Glutamatergic neuron (in vitro differentiated cells): ENCODE results near the gene CRHR1. TPM values are rescaled to one million over a fixed set of nuclear protein-coding genes. Genes with fewer than 3 reads are reported as not detected.

ENCODE experiments used
- DNase-seq: peaks from one replicate; pipeline ENCODE4 v3.0.0; 2022
- H3K27ac Mint-ChIP-seq: one replicate; pipeline ENCODE4 v1.8.0; 2020; ENCODE audit warnings: mild to moderate bottlenecking, mixed read lengths, inconsistent platforms; ENCODE audit not compliant: unreplicated experiment
- H3K27me3 Mint-ChIP-seq: one replicate; pipeline ENCODE4 v1.8.0; 2020; ENCODE audit warnings: mild to moderate bottlenecking, moderate library complexity, mixed read lengths, inconsistent platforms; ENCODE audit not compliant: unreplicated experiment
- H3K36me3 Mint-ChIP-seq: one replicate; pipeline ENCODE4 v1.8.0; 2020; ENCODE audit warnings: mild to moderate bottlenecking, mixed read lengths, inconsistent platforms; ENCODE audit not compliant: unreplicated experiment
- H3K4me1 Mint-ChIP-seq: one replicate; pipeline ENCODE4 v1.8.0; 2020; ENCODE audit warnings: mild to moderate bottlenecking, low read depth, mixed read lengths, inconsistent platforms; ENCODE audit not compliant: unreplicated experiment
- H3K4me3 Mint-ChIP-seq: one replicate; pipeline ENCODE4 v1.8.0; 2020; ENCODE audit warnings: mild to moderate bottlenecking, mixed read lengths, inconsistent platforms; ENCODE audit not compliant: unreplicated experiment
- H3K9me3 Mint-ChIP-seq: one replicate; pipeline ENCODE4 v1.8.0; 2020; ENCODE audit warnings: mild to moderate bottlenecking, moderate library complexity, mixed read lengths, inconsistent platforms; ENCODE audit not compliant: unreplicated experiment
- total RNA-seq: library from RNA; stranded (reverse); fragmentation: NEBNext Ultra II Directional; extraction: Animal tissue kit (Norgen Biotek cat#: 25700); gene quantifications from one replicate; pipeline ENCODE4 v1.2.1, GENCODE V29; 2021; ENCODE audit not compliant: unreplicated experiment
- TF ChIP-seq, protein P1 (sequence below): fragments of 200-600 bp; sonication (generic); IDR thresholded peaks from one replicate; pipeline ENCODE4 v1.5.0; 2021; ENCODE audit not compliant: partially characterized antibody, unreplicated experiment

CRHR1 gene
- total RNA-seq, 1 donor from 2014 or later, result 0.71 TPM

DNA sequence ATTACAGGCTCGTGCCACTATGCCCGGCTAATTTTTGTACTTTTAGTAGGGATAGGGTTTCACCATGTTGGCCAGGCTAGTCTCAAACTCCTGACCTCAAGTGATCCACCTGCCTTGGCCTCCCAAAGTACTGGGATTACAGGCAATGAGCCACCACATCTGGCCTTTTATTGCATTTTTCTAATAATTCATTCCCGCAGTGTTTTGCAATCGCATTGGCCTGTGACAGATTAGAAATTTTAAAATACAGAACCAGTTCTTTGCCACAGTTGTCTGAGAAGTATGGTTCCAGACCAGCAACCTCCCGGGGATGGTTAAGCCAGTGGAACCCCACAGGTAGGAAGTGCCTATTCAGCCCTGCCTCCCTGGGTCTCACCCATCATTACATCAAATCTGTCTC is 3.2 kb upstream of the CRHR1 start:
- peaks cover 9% of the 10 kb centered on the region for H3K9me3 Mint-ChIP-seq
- no peaks in the 10 kb centered on the region for H3K36me3 Mint-ChIP-seq
- H3K27ac Mint-ChIP-seq, result no peak overlapping the region
- H3K27me3 Mint-ChIP-seq, result peaks cover 16% of the 10 kb centered on the region
- H3K4me3 Mint-ChIP-seq, result no peak overlapping the region
- TF ChIP-seq, protein P1, sequence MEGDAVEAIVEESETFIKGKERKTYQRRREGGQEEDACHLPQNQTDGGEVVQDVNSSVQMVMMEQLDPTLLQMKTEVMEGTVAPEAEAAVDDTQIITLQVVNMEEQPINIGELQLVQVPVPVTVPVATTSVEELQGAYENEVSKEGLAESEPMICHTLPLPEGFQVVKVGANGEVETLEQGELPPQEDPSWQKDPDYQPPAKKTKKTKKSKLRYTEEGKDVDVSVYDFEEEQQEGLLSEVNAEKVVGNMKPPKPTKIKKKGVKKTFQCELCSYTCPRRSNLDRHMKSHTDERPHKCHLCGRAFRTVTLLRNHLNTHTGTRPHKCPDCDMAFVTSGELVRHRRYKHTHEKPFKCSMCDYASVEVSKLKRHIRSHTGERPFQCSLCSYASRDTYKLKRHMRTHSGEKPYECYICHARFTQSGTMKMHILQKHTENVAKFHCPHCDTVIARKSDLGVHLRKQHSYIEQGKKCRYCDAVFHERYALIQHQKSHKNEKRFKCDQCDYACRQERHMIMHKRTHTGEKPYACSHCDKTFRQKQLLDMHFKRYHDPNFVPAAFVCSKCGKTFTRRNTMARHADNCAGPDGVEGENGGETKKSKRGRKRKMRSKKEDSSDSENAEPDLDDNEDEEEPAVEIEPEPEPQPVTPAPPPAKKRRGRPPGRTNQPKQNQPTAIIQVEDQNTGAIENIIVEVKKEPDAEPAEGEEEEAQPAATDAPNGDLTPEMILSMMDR, result no peak
- peaks cover 2% of the 10 kb centered on the region for H3K4me1 Mint-ChIP-seq
- no peak for DNase-seq

DNA sequence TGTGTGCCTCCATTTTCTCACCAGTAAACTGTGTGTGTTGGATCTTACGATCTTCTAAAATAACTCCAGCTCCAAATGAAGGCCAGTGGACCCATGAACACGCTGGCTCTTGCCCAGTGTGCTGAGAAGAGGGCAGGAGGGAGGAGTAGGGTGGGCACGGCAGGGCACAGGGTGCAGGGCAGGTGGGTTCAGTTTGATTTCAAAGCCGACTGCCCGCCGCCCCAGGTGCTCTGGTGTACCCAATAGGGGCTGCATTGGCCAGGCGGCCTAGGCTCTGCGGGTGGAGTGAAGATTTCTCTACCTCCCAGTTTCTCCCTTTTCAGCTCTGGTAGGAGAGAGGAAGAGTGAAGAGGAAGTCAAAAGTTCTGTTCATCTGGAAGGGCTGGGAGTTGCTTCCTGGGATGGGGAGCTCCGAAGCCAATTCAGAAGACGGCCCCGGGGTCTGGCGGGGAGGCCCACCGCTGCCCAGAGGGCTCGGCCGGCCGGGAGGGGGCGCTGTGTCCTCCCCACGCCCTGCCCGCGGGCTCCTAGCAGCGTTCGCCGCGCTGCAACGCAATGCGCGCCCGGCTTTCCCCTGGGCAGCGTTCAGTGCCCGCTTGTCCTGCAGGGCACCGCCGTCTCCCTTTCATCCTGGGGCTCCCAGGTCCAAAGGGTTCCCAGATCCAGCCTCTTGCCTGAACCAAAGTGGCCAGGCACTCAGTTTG is 1.1 kb upstream of the CRHR1 start:
- Mint-ChIP-seq H3K27ac (no peak overlapping the region), H3K4me1 (peaks cover 6% of the 10 kb centered on the region), H3K36me3 (no peaks in the 10 kb centered on the region), H3K9me3 (peaks cover 6% of the 10 kb centered on the region), H3K4me3 (peak overlapping the region; percentile 86), H3K27me3 (peaks cover 13% of the 10 kb centered on the region)
- TF ChIP-seq, protein P1, result peak; percentile 90
- DNase-seq, result peak; percentile 87

DNA sequence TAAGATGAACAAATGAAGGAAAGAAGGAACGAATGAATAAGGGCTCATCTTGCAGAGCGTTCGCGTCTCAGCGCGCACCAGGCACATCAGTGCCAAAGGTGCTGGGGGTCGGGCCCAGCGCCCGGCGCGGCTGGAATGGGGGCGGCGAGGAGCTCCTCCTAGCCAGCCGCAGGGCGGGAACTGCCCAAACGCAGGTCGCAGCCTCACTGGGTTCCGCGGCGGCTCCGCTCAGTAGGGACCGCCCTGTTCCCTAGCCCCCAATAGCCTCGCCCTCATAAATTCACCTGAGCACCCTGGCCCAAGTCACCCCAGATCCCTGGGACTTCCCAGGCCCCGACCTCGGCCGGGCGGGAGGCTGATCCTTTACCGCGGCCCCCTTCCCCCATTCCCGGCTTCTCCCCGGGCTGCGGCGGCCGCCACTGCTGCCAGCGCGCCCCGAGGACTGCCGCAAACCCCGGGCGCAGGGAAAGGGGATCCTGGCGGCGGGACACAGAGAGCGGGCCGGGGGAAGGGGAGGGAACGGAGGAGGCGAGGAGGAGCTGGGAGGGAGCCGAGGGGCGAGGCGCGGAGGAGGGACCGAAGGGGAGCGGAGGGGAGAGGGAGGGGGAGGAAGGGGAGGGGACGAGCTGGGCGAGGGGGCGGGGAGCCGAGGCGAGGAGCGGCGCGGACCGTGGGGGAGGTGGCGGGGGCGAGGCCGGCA is 377 bp upstream of the CRHR1 start:
- TF ChIP-seq, protein P1, result peak; percentile 39
- Mint-ChIP-seq H3K27me3 (peaks cover 13% of the 10 kb centered on the region), H3K4me3 (peak overlapping the region; percentile 86), H3K4me1 (peaks cover 8% of the 10 kb centered on the region), H3K36me3 (no peaks in the 10 kb centered on the region), H3K27ac (no peak overlapping the region), H3K9me3 (peaks cover 6% of the 10 kb centered on the region)
- peak; percentile 68 for DNase-seq

DNA sequence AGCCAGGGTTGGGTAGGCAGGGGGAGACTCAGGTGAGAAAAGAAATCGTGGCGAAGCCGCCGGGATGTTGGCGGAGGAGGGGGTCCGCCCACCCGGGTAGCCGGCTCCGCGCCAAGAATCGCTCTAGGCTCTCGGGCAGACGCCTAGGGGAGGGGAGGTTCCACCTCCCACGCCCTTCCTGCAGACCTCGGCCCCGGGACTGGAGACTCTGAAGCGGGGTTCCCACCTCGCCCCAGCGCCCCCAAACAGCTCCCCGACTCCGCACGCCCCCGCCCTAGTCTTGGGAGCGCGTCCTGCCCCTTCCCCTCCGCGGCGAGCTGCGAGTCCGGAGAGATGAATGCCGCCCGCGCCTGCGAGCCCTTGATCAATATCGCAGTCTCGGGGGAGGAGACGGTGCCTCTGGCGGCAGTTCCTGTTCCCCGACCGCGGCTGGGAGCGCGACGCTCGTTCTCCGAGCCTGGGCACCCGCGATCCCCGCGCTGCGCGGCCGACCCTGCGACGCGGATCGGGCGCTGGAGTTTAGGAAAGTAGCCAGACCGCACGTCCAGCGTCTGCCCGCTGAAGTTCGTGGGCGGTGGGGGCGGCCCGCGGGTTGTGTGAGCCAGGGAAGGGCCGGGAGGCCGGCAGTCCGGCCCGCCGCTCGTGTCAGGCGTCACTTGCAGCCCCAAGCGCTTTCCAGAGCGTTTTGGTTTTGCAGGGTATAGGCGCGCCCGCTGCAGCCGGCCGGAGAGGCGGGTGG is 790 bp downstream of the CRHR1 start:
- H3K27ac Mint-ChIP-seq, result no peak overlapping the region
- H3K4me1 Mint-ChIP-seq, result peaks cover 16% of the 10 kb centered on the region
- peak; percentile 87 for DNase-seq
- H3K27me3 Mint-ChIP-seq, result peaks cover 15% of the 10 kb centered on the region
- H3K9me3 Mint-ChIP-seq, result peaks cover 6% of the 10 kb centered on the region
- H3K4me3 Mint-ChIP-seq, result peak overlapping the region; percentile 78
- TF ChIP-seq, protein P1, result no peak
- no peaks in the 10 kb centered on the region for H3K36me3 Mint-ChIP-seq
